Measurements from ENCODE around the gene PRDM7. TPM values are rescaled to one million over a fixed set of nuclear protein-coding genes. Genes with fewer than 3 reads are reported as not detected.

The PRDM7 gene
- total and polyA plus RNA-seq, 9 of the 15 experiments (the other 6 are each of a cell fraction or from before 2014, with no cell fraction given) = not detected

DNA sequence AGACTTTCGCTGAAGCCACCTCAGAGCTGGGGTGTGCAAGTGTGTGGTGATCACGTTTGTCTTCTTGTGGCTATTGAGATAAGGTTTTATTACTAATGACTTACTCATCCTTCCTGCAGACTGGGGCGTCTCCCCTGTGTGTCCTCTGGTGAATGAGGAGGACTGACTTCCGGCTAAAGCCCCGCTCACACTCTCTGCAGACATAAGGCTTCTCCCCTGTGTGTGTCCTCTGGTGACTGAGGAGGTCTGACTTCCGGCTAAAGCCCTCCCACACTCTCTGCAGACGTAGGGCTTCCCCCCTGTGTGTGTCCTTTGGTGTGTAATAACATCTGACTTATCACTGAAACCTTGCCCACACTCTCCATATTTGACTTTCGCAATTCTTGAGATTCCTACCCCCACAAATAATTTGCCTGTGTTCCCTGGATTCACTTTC is 19.4 kb downstream of the PRDM7 start (continued):
- 0 out of 2 replicates have a peak, but pooled peaks have one; percentile 13 for TF ChIP-seq ZBTB9 (CRISPR knock-in tag; IDR thresholded peaks at IDR 0.05)
- TF ChIP-seq EGR1 (conservative IDR thresholded peaks at IDR 0.05) = peak; percentile 17; the same call in 1 of the 2 replicates
- TF ChIP-seq CEBPB (tag; IDR thresholded peaks at IDR 0.05) = peak; percentile 87
- TF ChIP-seq NR2C2 (CRISPR knock-in tag; IDR thresholded peaks at IDR 0.05) = no peak
- TF ChIP-seq NR2C2 (tag; IDR thresholded peaks at IDR 0.05) = no peak
- TF ChIP-seq RBBP5 (IDR thresholded peaks at IDR 0.05; ENCODE audit: borderline replicate concordance, insufficient read depth, low read length, poor library complexity, severe bottlenecking) = no peak
- TF ChIP-seq, protein P1, sequence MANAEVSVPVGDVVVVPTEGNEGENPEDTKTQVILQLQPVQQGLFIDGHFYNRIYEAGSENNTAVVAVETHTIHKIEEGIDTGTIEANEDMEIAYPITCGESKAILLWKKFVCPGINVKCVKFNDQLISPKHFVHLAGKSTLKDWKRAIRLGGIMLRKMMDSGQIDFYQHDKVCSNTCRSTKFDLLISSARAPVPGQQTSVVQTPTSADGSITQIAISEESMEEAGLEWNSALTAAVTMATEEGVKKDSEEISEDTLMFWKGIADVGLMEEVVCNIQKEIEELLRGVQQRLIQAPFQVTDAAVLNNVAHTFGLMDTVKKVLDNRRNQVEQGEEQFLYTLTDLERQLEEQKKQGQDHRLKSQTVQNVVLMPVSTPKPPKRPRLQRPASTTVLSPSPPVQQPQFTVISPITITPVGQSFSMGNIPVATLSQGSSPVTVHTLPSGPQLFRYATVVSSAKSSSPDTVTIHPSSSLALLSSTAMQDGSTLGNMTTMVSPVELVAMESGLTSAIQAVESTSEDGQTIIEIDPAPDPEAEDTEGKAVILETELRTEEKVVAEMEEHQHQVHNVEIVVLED (CRISPR knock-in tag; IDR thresholded peaks at IDR 0.05) = no peak
- no peak for TF ChIP-seq FOXP1 (CRISPR knock-in tag; IDR thresholded peaks at IDR 0.05)
- TF ChIP-seq TCF3 (CRISPR knock-in tag; IDR thresholded peaks at IDR 0.05) = no peak; the same call in 1 of the 2 replicates
- no peak for TF ChIP-seq ZNF165 (CRISPR knock-in tag; IDR thresholded peaks at IDR 0.05; ENCODE audit: borderline replicate concordance)
- TF ChIP-seq BDP1 (IDR thresholded peaks at IDR 0.05; ENCODE audit: insufficient read depth, insufficient read length) = no peak
- TF ChIP-seq ZNF778 (CRISPR knock-in tag; IDR thresholded peaks at IDR 0.05) = no peak
- TF ChIP-seq, protein P2, sequence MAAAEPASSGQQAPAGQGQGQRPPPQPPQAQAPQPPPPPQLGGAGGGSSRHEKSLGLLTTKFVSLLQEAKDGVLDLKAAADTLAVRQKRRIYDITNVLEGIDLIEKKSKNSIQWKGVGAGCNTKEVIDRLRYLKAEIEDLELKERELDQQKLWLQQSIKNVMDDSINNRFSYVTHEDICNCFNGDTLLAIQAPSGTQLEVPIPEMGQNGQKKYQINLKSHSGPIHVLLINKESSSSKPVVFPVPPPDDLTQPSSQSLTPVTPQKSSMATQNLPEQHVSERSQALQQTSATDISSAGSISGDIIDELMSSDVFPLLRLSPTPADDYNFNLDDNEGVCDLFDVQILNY (CRISPR knock-in tag; IDR thresholded peaks at IDR 0.05) = no peak
- TF ChIP-seq, protein P3, sequence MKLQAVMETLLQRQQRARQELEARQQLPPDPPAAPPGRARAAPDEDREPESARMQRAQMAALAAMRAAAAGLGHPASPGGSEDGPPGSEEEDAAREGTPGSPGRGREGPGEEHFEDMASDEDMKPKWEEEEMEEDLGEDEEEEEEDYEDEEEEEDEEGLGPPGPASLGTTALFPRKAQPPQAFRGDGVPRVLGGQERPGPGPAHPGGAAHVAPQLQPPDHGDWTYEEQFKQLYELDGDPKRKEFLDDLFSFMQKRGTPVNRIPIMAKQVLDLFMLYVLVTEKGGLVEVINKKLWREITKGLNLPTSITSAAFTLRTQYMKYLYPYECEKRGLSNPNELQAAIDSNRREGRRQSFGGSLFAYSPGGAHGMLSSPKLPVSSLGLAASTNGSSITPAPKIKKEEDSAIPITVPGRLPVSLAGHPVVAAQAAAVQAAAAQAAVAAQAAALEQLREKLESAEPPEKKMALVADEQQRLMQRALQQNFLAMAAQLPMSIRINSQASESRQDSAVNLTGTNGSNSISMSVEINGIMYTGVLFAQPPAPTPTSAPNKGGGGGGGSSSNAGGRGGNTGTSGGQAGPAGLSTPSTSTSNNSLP (IDR thresholded peaks at IDR 0.05; ENCODE audit: borderline replicate concordance, low read depth, low read length) = 0 out of 2 replicates have a peak, but pooled peaks have one; percentile 31
- no peak for TF ChIP-seq CXXC5 (CRISPR knock-in tag; IDR thresholded peaks at IDR 0.05)
- TF ChIP-seq POLR3A (IDR thresholded peaks at IDR 0.05; ENCODE audit: borderline replicate concordance, extremely low read depth, insufficient read depth, insufficient read length) = no peak
- TF ChIP-seq TRIM24 (IDR thresholded peaks at IDR 0.05) = peak in 1 of 2 experiments; percentile 23; a peak in 2 of 4 replicates
- TF ChIP-seq BRF1 (IDR thresholded peaks at IDR 0.05; ENCODE audit: borderline replicate concordance, extremely low read depth, insufficient read length) = no peak
- no peak; the same call in 1 of the 2 replicates for TF ChIP-seq BACH1 (tag; IDR thresholded peaks at IDR 0.05)
- no peak for TF ChIP-seq RB1 (IDR thresholded peaks at IDR 0.05; ENCODE audit: low read depth)
- TF ChIP-seq ATF7 (IDR thresholded peaks at IDR 0.05) = no peak; the same call in 1 of the 2 replicates
- TF ChIP-seq SMC3 (conservative IDR thresholded peaks at IDR 0.05; ENCODE audit: insufficient read depth, low read depth, low read length) = no peak
- no peak for TF ChIP-seq TBP (optimal IDR thresholded peaks at IDR 0.05; ENCODE audit: low read depth, low read length)
- TF ChIP-seq ZNF354B (CRISPR knock-in tag; IDR thresholded peaks at IDR 0.05) = no peak
- TF ChIP-seq CBFA2T3 (IDR thresholded peaks at IDR 0.05) = peak; percentile 38

Measured in K562 (cell line).